Activated CD4-positive, alpha-beta T cell treated with anti-CD3 and anti-CD28 coated beads, Interleukin-2, Interleukin-6, amounts not matched to agents 100 ng/mL and 50 ng/mL, durations not matched to agents 16 hours and 8 hours (primary cell): ENCODE measurements around the gene LGALS13.

ENCODE experiments used
- DNase-seq: peaks from one replicate; pipeline ENCODE4 v3.0.0-alpha.2; 2020

Gene LGALS13

DNA sequence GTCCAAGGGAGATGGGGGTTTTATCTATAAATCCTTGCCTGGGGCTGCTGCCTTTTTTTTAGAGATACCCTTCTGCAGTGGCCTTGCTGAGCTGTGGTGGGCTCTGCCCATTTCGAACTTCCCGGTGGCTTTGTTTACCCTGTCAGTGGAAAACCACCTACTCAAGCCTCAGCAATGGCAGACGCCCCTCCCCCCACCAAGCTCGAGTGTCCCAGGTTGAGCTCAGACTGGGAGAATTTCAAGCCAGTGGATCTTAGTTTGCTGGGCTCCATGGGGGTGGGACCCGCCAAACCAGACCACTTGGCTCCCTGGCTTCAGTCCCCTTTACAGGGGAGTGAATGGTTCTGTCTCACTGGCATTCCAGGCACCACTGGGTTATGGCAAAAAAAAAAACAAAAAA is 21.6 kb downstream of the LGALS13 start:
- no peak for DNase-seq

DNA sequence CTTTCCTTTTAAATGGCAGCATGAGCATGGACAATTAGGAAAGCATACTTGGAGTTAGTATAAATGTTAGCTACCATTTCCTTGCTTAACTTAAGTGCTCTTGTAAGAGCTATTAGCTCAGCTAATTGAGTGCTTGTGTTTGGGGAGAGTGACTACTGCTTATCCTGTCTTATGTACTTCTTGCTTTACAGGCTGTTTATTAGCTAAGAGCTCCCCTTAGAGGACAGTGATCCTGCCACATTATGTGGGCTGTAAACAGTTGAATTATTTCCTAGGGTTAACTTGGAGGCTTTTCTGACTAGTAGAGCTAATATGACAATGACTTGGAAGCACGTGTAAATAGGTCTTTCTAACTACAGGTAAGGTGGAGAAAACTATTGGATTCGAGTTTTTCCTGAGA is 25.3 kb downstream of the LGALS13 start:
- DNase-seq: peak; percentile 2

DNA sequence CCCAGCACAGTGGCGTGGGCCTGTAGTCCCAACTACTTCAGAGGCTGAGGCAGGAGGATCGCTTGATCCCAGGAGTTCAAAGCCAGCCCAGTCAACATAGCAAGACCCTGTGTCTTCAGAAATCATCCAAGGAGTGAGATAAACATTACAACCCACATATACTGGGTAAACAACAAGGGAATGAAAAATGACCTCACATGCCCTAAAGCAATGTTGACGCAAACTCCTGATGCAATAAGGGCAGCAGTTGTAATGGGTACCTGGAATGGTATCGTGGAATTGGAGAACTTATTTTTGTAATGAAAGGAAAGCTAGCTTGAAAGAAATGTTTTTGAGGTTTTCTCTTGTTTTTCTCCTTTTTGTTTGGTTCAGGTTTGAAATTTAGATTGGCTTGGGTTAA is 28.9 kb downstream of the LGALS13 start:
- no peak for DNase-seq

- DNase-seq: no peak
Observed at GRCh38 chr19:39631626-39632025, 29.3 kb downstream of the LGALS13 start.

- no peak for DNase-seq
Observed at GRCh38 chr19:39637891-39638290, 35.6 kb downstream of the LGALS13 start.

- no peak for DNase-seq
Observed at GRCh38 chr19:39641773-39642172, 39.4 kb downstream of the LGALS13 start.

DNA sequence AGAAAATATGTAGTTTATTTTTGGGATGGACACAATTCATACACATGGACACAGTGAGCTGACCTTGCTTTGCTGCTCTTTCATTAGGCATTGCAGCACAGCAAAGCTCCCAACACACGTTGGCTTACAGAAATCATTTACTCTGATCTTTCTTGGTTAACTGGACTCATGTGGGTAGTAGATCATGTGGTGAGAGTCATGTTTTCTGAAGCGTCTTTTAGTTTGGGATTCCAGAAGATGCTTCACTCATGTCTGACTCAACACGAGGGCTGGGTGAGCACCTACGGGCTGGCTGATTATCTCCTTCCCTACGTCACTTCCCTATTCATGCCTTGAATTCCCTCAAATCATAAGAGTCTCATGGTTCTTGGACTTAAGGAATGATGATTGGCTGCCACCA is 41.3 kb downstream of the LGALS13 start:
- DNase-seq: no peak

- peak; percentile 10 for DNase-seq
Observed at GRCh38 chr19:39645800-39646411, 43.6 kb downstream of the LGALS13 start.

DNA sequence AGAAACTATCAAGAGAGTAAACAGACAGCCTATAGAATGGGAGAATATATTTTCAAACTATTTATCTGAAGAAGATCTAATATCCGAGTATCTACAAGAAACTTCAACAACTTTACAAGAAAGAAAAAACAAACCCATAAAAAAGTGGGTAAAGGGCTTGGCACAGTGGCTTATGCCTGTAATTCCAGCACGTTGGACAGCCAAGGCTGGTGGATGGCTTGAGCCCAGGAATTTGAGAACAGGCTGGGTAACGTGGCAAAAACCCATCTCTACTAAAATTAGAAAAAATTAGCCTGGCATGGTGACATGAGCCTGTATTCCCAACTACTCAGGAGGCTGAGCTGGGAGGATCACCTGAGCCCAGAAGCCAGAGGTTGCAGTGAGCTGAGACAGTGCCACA is 45.6 kb downstream of the LGALS13 start:
- DNase-seq: no peak

GRCh38 chr19:39655613-39656012 is 53.3 kb downstream of the LGALS13 start, which contains the start of gene LGALS16:
LGALS16 (plus strand) TSS chr19:39655913; CDS start chr19:39655962, 49 bp downstream.
- DNase-seq: no peak
